PC-3 (cell line): ENCODE measurements around the gene SCIN. TPM values are rescaled to one million over a fixed set of nuclear protein-coding genes. Genes with fewer than 3 reads are reported as not detected.
A peak's percentile ranks its signal among the peaks of the same experiment; 100 is the strongest.

Experiments
- ATAC-seq: fragments of 200-7000 bp; cut with Tn5 transposase; 2 replicates; pipeline ENCODE4 v1.9.1; 2020; ENCODE audit warnings: mild to moderate bottlenecking, moderate library complexity
- BruUV-seq: library from RNA; stranded (reverse); fragments of 400-500 nt; replicated peaks from 2 replicates; lab custom pipeline; 2021; lab: Mats Ljungman, UMichigan
- CTCF ChIA-PET: fragments of 300-600 bp; sonication (Branson Sonifier 250); formaldehyde crosslinking; loops from one replicate; lab custom pipeline; 2022; ENCODE audit warnings: antibody characterized with exemption; lab: Charles Lee
- POLR2A ChIA-PET: fragments of 300-600 bp; sonication (Branson Sonifier 250); formaldehyde crosslinking; loops from one replicate; lab custom pipeline; 2022; ENCODE audit warnings: antibody characterized with exemption; ENCODE audit not compliant: unreplicated experiment; lab: Charles Lee
- DNase-seq: peaks from one replicate; pipeline ENCODE4 v3.0.0-alpha.2; 2015
- H2AFZ ChIP-seq: fragments of 300-600 bp; sonication (generic); 2 replicates; pipeline ENCODE4 v1.6.0; 2016; ENCODE audit warnings: antibody characterized with exemption, low read length
- H3F3A ChIP-seq: fragments of 300-600 bp; sonication (generic); one replicate; pipeline ENCODE4 v1.6.0; 2017; ENCODE audit warnings: antibody characterized with exemption, low read length, control low read depth, mild to moderate bottlenecking; ENCODE audit not compliant: unreplicated experiment
- H3K27ac ChIP-seq: fragments of 300-600 bp; sonication (generic); 2 replicates; pipeline ENCODE4 v1.5.1; 2016; ENCODE audit warnings: mild to moderate bottlenecking, low read length
- H3K27me3 ChIP-seq: fragments of 300-600 bp; sonication (generic); 2 replicates; pipeline ENCODE4 v1.6.1; 2016; ENCODE audit warnings: low read length, mixed read lengths
- H3K36me3 ChIP-seq: fragments of 300-600 bp; sonication (generic); 2 replicates; pipeline ENCODE4 v1.6.1; 2016; ENCODE audit warnings: low read depth, mixed run types, low read length, mixed read lengths
- H3K4me1 ChIP-seq: fragments of 300-600 bp; sonication (generic); 2 replicates; pipeline ENCODE4 v1.5.1; 2016; ENCODE audit warnings: low read length; ENCODE audit not compliant: insufficient read depth
- H3K4me2 ChIP-seq: fragments of 300-600 bp; sonication (generic); 2 replicates; pipeline ENCODE4 v1.6.0; 2016; ENCODE audit warnings: low read length
- H3K4me3 ChIP-seq: fragments of 300-600 bp; sonication (generic); 2 replicates; pipeline ENCODE4 v1.5.1; 2016; ENCODE audit warnings: mild to moderate bottlenecking, low read length, mixed read lengths
- H3K79me2 ChIP-seq: fragments of 300-600 bp; sonication (generic); 2 replicates; pipeline ENCODE4 v1.6.1; 2017; ENCODE audit warnings: low read length, mixed read lengths
- H3K9ac ChIP-seq: fragments of 300-600 bp; sonication (generic); 2 replicates; pipeline ENCODE4 v1.6.0; 2016; ENCODE audit warnings: mild to moderate bottlenecking, low read length
- H3K9me2 ChIP-seq: fragments of 300-600 bp; sonication (generic); replicated peaks from 2 replicates; pipeline ENCODE4 v1.6.1; 2016; ENCODE audit warnings: mixed run types, low read length, mixed read lengths
- H3K9me3 ChIP-seq: fragments of 300-600 bp; sonication (generic); 2 replicates; pipeline ENCODE4 v1.6.1; 2016; ENCODE audit warnings: low read length, mixed read lengths
- H4K20me1 ChIP-seq: fragments of 300-600 bp; sonication (generic); 2 replicates; pipeline ENCODE4 v1.6.1; 2016; ENCODE audit warnings: low read length, mixed read lengths
- EZH2 ChIP-seq: fragments of 300-600 bp; sonication (generic); IDR thresholded peaks from one replicate; pipeline ENCODE4 v1.6.1; 2017; ENCODE audit warnings: antibody characterized with exemption, mild to moderate bottlenecking, low read length; ENCODE audit not compliant: unreplicated experiment
- EZH2phosphoT487 ChIP-seq: fragments of 300-600 bp; sonication (generic); IDR thresholded peaks from 2 replicates; pipeline ENCODE4 v1.6.1; 2018; ENCODE audit warnings: mild to moderate bottlenecking, antibody characterized with exemption, low read length, borderline replicate concordance
- intact Hi-C: fragments of 100-400 bp; cut with micrococcal nuclease; formaldehyde crosslinking; loops from 2 replicates; pipeline ENCODE4 v1.9.0; 2023
- total RNA-seq: library from RNA; depleted of rRNA; stranded (reverse); fragments of >200 nt; gene quantifications from 2 replicates; pipeline ENCODE4 v1.2.3, GENCODE V29; 2014
- TF ChIP-seq, protein P1 (sequence below): fragments of 300-600 bp; sonication (generic); conservative IDR thresholded peaks from 2 replicates; pipeline ENCODE4 v1.5.1; 2017; ENCODE audit warnings: antibody characterized with exemption, low read depth, mild to moderate bottlenecking, low read length

Gene SCIN
- total RNA-seq, 1 experiment from 2014 or later: 0.91 TPM

DNA sequence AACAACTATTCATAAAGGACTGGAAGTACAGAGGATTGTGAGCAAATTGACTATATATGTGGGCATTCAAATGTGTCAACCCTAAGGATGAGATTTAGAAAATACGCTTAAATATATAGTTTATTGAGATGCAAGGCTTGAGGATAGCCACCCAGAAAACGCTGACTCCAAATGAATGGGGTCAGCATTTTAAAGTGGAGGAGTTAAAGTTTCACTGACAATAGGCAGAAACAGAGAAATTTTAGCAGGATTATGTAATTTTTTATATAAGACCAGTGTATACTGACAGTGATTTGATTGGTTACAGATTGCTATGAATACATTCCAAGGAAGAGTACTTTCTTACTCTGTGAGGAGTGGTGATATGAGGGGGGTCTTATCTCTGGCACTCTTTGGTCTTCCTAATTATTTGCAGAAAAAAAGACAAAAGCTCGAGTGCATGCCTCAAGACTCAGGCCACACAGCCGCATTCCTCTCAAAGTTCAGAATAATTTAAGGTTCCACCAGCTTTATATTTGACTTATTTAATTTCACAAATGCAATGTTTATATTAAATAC, 78.3 kb downstream of the SCIN start:
- no TSS peak for BruUV-seq
- Histone ChIP-seq H3K4me2 (peak overlapping the region; percentile 20; the same call in 1 of the 2 replicates), H3K27me3 (no peaks in the 10 kb centered on the region), H3K9me2 (no peaks in the 10 kb centered on the region), H3K36me3 (no peaks in the 10 kb centered on the region), H3K4me3 (no peak overlapping the region), H3K4me1 (peaks cover 56% of the 10 kb centered on the region), H2AFZ (no peak overlapping the region), H3K27ac (no peak overlapping the region), H3K9me3 (no peaks in the 10 kb centered on the region), H3F3A (peaks cover 3% of the 10 kb centered on the region), H3K9ac (no peak overlapping the region), H4K20me1 (no peaks in the 10 kb centered on the region), H3K79me2 (no peaks in the 10 kb centered on the region)
- DNase-seq (no peak), ATAC-seq (no peak)
- TF ChIP-seq EZH2phosphoT487 (no peak), EZH2 (no peak)
- TF ChIP-seq, protein P1, sequence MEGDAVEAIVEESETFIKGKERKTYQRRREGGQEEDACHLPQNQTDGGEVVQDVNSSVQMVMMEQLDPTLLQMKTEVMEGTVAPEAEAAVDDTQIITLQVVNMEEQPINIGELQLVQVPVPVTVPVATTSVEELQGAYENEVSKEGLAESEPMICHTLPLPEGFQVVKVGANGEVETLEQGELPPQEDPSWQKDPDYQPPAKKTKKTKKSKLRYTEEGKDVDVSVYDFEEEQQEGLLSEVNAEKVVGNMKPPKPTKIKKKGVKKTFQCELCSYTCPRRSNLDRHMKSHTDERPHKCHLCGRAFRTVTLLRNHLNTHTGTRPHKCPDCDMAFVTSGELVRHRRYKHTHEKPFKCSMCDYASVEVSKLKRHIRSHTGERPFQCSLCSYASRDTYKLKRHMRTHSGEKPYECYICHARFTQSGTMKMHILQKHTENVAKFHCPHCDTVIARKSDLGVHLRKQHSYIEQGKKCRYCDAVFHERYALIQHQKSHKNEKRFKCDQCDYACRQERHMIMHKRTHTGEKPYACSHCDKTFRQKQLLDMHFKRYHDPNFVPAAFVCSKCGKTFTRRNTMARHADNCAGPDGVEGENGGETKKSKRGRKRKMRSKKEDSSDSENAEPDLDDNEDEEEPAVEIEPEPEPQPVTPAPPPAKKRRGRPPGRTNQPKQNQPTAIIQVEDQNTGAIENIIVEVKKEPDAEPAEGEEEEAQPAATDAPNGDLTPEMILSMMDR: no peak
- intact Hi-C loops: no loop called here
- POLR2A ChIA-PET: no interaction called here
- CTCF ChIA-PET: no interaction called here

DNA sequence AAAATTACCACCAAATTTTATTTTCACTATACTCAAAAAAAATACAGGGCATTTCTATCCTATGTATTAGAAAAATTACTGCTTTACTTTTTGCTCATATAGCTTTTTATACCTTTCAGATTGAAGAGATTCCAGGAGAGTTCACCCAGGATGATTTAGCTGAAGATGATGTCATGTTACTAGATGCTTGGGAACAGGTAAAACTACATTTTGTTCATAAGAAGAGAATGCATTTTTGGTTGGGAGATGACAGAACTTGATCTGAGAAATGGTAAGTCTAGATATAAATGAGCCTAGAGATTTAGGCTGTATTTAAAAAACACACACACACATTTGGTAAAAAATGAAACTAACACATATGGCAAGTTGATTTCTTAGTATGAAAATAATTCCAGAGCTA, 78.8 kb downstream of the SCIN start:
- TF ChIP-seq, protein P1: no peak
- TF ChIP-seq EZH2phosphoT487 (no peak), EZH2 (no peak)
- Histone ChIP-seq H3K9ac (no peak overlapping the region), H3K4me3 (no peak overlapping the region), H2AFZ (no peak overlapping the region), H3F3A (peaks cover 3% of the 10 kb centered on the region), H3K27me3 (no peaks in the 10 kb centered on the region), H3K9me2 (no peaks in the 10 kb centered on the region), H3K79me2 (no peaks in the 10 kb centered on the region), H3K9me3 (no peaks in the 10 kb centered on the region), H3K4me1 (peaks cover 60% of the 10 kb centered on the region), H3K4me2 (peak overlapping the region; percentile 20; the same call in 1 of the 2 replicates), H3K27ac (no peak overlapping the region), H4K20me1 (no peaks in the 10 kb centered on the region), H3K36me3 (no peaks in the 10 kb centered on the region)
- ATAC-seq (no peak), DNase-seq (peak; percentile 64)
- CTCF ChIA-PET: no interaction called here
- intact Hi-C loops: no loop called here
- POLR2A ChIA-PET: no interaction called here
- no TSS peak for BruUV-seq

DNA sequence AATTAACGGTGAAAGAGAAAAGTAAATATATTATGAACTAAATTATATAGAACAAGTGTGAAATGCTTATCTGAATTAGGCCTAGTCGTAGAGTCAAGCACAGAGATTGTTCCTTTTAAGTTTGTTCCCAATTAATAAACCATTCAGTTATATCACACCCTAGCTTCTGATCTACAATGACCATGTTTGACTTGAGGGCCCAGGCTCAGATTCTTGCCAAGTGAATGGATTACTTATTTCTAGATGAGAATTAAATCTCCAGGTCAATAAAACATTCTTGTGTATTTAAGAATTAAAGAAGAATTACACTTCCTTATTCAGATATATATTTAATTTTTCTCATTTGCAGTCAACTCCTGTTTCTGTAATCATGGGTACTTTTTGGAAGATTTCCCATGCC, 79.6 kb downstream of the SCIN start:
- TF ChIP-seq, protein P1: no peak
- no peak for TF ChIP-seq EZH2
- TF ChIP-seq EZH2phosphoT487: no peak
- ChIA-PET CTCF (no interaction called here), POLR2A (no interaction called here)
- no peak overlapping the region for H3K9ac ChIP-seq
- no peak overlapping the region for H2AFZ ChIP-seq
- peaks cover 66% of the 10 kb centered on the region for H3K4me1 ChIP-seq
- peaks cover 3% of the 10 kb centered on the region for H3F3A ChIP-seq
- DNase-seq (no peak), ATAC-seq (no peak)
- H4K20me1 ChIP-seq: no peaks in the 10 kb centered on the region
- no peaks in the 10 kb centered on the region for H3K9me3 ChIP-seq
- intact Hi-C loops: no loop called here
- H3K79me2 ChIP-seq: no peaks in the 10 kb centered on the region
- H3K4me3 ChIP-seq: no peak overlapping the region
- no peaks in the 10 kb centered on the region for H3K36me3 ChIP-seq
- BruUV-seq: no TSS peak
- H3K27ac ChIP-seq: no peak overlapping the region
- no peaks in the 10 kb centered on the region for H3K27me3 ChIP-seq
- H3K4me2 ChIP-seq: no peak overlapping the region
- H3K9me2 ChIP-seq: no peaks in the 10 kb centered on the region
